NCI-H187 (cell line): ENCODE measurements around the gene MAP3K5.
"Not testable (repeated sequence)": the region's sequence is repeated elsewhere in the genome, so short reads cannot be mapped to it uniquely, and the experiment has no call there.

ENCODE experiments used
- DNase-seq, 2 experiments: peaks; one replicate each; lab custom pipeline; 2025; lab: John Stamatoyannopoulos, UW

The MAP3K5 gene

DNA sequence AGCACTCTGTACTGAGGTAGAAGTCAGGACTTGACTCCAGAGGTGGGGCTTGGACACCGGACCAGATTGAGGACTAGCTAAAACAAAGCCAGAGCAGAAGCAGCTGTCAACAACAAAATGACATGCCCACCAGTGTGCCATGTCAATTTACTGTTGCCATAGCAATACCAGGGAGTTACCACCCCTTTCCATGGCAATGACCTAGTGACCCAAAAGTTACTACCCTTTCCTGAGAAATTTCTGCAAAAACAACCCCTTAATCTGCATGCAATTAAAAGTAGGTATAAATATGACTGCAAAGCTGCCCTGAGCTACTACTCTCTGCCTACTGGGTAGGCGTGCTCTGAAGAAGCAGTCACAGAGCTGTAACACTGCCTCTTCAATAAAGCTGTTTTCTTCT is 21.0 kb downstream of the MAP3K5 start:
- no peak for DNase-seq

DNA sequence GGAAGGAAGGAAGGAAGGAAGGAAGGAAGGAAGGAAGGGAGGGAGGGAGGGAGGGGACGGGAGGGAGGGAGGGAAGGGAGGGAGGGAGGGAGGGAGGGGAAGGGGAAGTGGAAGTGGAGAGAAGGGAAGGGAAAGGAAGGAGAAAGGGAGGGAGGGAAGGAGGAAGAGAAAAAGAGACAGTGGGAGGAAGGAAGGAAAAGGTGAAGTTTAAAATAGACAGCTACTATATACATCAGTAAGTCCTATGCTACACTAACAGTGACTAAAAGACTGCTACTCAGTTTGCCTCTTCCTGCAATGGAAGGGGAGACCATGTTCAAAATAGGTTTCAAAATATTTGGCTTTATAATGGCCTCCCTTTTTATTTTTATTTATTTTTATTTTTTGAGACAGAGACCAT is 22.5 kb downstream of the MAP3K5 start:
- no peak for DNase-seq

- no peak for DNase-seq
Observed at GRCh38 chr6:136769124-136769523, 23.2 kb downstream of the MAP3K5 start.

GRCh38 chr6:136767570-136768309 is 24.5 kb downstream of the MAP3K5 start:
- DNase-seq: no peak

- no peak for DNase-seq
Observed at GRCh38 chr6:136767103-136767502, 25.2 kb downstream of the MAP3K5 start.

DNA sequence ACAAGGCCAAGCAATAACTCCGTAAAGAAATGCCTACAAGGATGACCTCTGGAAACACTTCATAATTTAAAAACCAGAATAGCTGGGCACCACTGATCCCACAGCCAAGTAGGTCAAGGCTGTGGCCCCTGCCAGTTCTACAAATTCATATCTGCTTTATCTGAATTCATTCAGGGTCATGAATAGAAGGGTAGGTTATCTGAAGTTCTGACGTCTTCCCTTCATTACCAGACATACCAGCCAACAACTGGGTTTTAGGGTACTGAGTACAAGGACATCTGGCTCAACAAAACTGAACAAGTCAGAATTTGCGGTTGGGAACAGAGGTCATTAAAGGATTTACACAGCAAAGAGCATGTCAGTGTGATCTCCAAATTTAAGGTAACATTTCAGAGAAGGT is 26.0 kb downstream of the MAP3K5 start:
- DNase-seq: no peak

GRCh38 chr6:136764517-136764993 is 27.7 kb downstream of the MAP3K5 start:
- DNase-seq: no peak

- no peak for DNase-seq
Observed at GRCh38 chr6:136763716-136764516, 28.4 kb downstream of the MAP3K5 start.

DNA sequence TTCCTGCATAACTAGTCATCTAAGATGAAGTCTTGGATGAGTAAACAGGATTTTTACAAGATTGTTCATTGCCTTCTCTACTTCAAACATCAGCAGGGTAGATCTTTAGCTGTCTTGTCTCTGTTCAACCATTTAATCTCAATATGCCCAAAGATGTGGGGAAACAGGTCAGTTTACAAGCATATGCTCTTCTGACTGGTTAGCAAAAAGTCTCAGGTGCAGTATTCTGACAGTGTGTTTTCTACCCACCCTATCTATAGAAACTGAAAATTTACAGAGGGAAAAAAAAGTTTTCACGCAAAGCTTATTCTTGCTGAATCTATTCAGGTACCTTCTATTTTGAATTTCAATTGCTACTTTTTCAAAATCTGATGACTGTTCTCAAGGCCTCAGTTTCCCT is 29.0 kb downstream of the MAP3K5 start:
- no peak for DNase-seq

DNA sequence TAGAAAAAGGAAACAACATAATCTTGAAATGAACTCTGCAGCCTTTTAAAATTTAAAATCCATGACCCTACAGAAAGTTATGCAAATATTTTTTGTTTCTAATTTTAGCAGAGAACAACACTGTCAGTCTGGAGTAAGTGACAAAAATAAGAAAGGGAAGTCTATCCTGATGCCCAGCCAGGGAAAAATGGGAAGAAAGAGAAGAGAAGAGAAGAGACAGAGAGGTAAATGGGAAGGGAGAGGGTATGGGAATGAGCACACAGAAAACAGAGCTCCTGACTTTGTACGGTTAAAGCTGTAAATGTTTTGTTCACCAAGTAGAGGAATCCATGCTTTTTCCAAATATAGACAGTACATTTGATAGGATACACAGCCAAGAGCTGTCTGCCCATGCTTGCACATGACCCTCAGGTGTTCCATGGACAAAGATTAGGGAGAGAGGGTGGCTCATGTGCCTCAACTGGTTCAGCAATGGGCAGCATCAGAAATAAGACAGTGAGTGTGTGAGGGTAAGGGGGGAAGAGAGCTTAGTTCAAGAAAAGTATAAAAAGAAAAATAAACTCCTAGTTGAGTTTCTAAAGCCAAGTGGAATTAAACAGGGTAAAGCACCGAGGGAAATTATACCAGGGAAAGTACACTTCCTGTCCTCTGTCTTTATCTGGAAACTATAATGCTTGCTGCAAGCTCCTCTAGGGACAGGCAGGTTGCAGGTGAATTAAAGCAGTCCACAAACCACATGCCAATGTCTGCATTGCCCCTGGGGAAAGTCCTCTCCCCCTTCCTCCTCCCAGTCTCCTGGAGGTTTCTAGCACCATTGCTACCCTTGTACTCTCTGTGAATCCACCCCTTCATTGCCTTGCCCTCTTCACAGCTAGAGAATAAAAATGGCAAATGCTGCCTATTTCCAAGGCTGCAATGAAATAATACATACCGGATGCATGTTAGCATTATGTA is 30.0 kb downstream of the MAP3K5 start:
- DNase-seq: no peak

- DNase-seq: no peak
Observed at GRCh38 chr6:136761227-136761922, 30.9 kb downstream of the MAP3K5 start.

- DNase-seq: not testable (repeated sequence)
Observed at GRCh38 chr6:136760781-136761180, 31.5 kb downstream of the MAP3K5 start.

GRCh38 chr6:136757150-136757549 is 35.1 kb downstream of the MAP3K5 start:
- no peak for DNase-seq

GRCh38 chr6:136754820-136755219 is 37.5 kb downstream of the MAP3K5 start:
- no peak for DNase-seq

- DNase-seq: no peak
Observed at GRCh38 chr6:136753624-136754023, 38.7 kb downstream of the MAP3K5 start.

DNA sequence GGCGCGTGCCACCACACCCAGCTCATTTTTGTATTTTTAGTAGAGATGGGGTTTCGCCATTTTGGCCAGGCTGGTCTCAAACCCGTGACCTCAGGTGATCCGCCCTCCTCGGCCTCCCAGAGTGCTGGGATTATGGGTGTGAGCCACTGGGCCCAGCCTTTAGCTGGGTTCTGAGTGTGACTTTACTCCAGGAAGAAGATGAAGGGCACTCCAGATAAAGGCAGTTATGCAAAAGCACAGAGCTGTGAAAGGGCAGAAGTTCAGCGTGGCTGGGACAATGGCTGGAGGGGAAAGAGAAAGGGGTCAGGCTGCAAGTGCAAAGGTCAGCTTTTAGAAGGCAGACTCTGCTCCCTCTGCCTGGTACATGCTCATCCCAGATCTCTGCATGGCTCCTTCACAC is 39.7 kb downstream of the MAP3K5 start:
- DNase-seq: no peak

GRCh38 chr6:136751991-136752390 is 40.3 kb downstream of the MAP3K5 start:
- DNase-seq: no peak

GRCh38 chr6:136751522-136751956 is 40.7 kb downstream of the MAP3K5 start:
- no peak for DNase-seq

DNA sequence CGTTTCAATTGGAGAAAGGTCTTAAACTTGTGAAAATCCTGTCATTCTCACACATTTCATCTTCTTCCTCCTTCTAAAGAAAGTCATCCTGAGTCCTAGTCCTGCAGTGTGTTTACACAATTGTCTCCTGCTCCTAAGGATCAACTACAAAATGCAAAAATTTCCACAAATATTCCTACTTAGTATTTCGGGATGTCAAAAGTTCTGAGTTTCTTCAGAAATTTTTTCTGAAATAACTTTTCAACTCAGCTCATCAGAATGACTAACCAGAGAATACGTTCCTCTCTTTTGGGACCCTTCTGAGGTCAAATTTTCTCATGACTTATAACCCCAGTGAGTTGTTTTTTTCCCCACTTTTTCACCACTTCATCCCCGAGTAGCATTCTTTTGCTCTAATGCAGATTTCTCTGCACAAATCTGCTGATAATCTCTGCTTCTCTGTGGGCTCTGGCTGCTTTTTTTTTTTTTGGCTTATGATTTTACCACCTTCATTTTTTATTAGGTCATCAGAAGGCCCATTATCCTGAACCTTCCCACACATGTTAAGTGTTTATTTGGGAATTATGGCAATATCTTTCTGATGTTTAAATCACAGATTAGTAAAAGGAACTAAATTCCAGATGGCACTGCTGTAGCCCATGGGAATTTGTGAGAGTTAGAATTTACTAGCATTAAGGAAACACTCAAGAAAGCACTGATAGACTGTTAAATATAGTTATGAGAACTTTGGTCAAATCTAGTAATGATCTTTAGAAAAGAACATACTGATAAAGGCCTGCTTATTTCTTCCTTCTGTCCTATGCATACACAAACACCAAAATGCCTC is 41.4 kb downstream of the MAP3K5 start:
- DNase-seq: no peak

GRCh38 chr6:136749359-136749997 is 42.8 kb downstream of the MAP3K5 start:
- no peak for DNase-seq
